GM21360 (cell line): ENCODE measurements around the gene ALG3.
"Not testable (repeated sequence)": the region's sequence is repeated elsewhere in the genome, so short reads cannot be mapped to it uniquely, and the experiment has no call there.

Experiments
- ATAC-seq: cut with Tn5 transposase; IDR thresholded peaks from one replicate; pipeline ENCODE4 v1.9.1; 2021; ENCODE audit warnings: mild to moderate bottlenecking, moderate library complexity; ENCODE audit not compliant: unreplicated experiment

The ALG3 gene

GRCh38 chr3:184248454-184249411, at the start of gene ALG3:
Gene ALG3, minus strand, starts transcription at chr3:184248962. Its CDS starts 22 bp downstream, at chr3:184248940.
- peak; percentile 52 for ATAC-seq

GRCh38 chr3:184296616-184297015, 47.9 kb upstream of the ALG3 start:
- no peak for ATAC-seq

DNA sequence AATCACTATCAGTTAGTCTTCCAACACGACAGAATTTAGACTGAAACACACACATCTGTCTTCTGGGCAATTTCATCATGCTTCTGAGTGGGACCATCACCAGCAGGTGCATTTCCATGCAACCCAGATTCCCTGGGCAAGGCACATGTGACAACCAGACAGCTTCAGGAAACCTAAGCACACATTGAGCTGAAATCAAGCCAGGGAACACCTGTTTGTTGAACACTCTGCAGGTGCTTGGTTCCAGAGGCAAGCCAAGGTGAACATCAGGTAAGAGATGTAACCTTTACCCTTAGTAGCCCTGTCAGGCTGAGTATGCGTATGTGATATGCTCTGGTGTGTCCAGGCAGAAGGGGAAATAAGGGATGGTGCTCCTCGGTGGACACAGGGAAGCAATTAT, 47.0 kb upstream of the ALG3 start:
- ATAC-seq = no peak

DNA sequence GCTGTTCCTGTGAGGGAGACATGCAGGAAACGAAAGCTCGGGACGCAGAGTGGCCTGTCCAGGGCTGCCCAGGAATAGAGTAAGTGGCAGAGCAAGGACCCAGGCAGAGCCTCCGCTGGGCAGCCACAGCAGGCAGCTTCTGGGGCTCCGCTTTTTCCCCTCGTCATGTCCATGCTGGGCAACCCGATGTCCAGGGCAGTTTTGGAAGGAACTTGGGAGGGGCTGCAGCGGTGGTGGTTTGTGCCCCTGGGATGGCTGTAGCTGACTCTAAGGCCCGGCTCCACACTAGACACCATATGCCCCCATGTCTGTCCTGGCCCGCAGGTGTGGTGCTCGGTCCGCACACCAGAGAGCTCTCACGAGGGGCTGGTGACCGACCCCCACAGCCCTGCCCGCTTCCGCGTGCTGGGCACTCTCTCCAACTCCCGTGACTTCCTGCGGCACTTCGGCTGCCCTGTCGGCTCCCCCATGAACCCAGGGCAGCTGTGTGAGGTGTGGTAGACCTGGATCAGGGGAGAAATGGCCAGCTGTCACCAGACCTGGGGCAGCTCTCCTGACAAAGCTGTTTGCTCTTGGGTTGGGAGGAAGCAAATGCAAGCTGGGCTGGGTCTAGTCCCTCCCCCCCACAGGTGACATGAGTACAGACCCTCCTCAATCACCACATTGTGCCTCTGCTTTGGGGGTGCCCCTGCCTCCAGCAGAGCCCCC, 43.1 kb upstream of the ALG3 start:
- no peak for ATAC-seq

DNA sequence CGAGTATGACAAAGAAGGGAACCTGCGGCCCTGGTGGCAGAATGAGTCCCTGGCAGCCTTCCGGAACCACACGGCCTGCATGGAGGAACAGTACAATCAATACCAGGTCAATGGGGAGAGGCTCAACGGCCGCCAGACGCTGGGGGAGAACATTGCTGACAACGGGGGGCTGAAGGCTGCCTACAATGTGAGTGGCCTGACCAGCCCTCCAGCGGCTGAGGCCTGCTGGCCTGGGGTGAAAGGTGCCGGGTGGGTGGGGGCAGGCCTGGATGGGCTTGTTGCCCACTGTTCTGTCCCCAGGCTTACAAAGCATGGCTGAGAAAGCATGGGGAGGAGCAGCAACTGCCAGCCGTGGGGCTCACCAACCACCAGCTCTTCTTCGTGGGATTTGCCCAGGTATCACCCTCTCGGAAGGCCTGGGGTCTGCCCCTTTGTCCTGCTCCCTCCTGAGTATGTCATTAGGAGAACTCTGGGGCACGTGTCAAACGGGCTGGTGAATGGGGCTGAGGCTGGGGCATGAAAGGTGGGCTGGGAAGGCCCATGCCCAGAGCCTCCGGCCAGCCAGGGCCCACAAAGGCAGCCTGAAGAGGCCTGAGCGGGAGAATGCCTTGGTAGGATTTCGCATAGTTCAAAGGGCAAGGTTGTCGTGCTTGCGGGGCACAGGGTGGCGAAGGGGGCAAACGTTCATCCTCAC, 42.4 kb upstream of the ALG3 start:
- ATAC-seq = no peak

DNA sequence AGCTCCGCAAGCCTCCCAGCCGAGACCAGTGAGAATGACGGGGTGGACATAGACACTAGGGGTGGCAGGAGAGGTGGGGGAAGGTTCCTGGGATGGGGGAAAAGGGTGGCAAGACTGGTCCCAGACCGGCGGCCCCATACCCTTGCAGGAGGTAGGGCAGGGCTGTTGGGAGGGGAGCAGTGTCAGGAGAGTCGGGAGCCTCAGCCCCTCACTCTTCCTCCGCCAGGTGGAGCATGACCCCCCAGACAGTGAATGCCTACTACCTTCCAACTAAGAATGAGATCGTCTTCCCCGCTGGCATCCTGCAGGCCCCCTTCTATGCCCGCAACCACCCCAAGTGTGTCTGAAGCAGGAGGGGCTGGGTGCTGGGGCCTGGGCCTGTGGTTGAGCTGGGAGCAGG, 41.6 kb upstream of the ALG3 start:
- ATAC-seq = no peak

GRCh38 chr3:184289426-184289938, 40.7 kb upstream of the ALG3 start:
- ATAC-seq = no peak

DNA sequence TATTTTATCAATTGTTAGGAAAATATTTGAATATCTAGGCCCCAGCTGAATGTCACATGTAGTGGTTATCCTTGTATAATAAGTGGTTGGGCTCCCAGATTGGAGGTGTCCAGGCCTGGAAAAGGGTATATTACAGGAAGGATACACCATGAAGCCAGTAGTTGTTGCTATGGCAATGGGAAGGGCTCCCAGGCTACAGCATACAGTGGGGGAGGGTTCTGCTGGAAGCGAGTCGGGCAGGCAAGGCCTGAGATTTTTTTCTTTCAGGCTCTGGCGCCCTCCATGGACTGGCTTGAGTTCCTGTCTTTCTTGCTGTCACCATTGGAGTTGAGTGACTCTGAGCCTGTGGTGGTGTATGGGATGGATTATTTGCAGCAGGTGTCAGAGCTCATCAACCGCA, 35.9 kb upstream of the ALG3 start:
- ATAC-seq = no peak

GRCh38 chr3:184283681-184284080, 34.9 kb upstream of the ALG3 start:
- no peak for ATAC-seq

DNA sequence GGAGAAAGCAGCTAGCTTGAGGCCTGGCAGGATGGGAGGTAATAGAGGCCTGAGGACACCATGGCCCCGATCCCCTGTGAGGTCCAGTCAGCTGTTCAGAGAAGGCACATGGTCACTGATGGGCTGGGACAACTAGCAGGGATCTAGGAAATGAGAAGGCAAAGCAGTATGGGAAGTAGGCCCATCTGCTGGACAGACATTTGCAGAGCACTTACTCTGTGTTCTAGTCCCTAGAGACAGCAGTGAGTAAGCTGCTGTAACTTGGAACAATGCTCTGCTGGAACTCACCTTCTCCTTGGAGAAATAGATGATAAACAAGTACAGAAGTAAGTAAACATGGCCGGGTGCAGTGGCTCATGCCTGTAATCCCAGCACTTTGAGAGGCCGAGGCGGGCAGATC, 34.2 kb upstream of the ALG3 start:
- ATAC-seq = no peak

DNA sequence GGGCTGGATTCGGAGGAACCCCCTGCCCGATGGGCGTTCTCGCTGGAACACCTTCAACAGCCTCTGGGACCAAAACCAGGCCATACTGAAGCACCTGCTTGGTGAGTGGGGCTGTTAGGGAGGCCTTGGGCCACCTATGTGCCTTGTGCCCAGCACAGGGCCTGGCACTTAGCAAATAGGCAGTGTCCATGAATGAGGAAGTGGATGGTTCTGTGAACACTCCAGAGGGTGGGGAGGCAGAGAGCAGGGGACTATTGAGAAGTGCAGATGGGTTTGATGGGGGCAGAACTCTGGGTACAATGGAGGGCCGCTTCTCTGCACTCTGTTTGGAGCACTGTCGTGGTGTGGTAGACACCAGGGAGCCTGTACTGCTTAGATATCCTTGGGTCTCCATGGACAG, 28.6 kb upstream of the ALG3 start:
- no peak for ATAC-seq

GRCh38 chr3:184275961-184276910, 27.5 kb upstream of the ALG3 start, which contains the start of gene ECE2:
Gene ECE2, plus strand, starts transcription at chr3:184276022. Its CDS starts 132 bp downstream, at chr3:184276154.
- ATAC-seq = no peak

DNA sequence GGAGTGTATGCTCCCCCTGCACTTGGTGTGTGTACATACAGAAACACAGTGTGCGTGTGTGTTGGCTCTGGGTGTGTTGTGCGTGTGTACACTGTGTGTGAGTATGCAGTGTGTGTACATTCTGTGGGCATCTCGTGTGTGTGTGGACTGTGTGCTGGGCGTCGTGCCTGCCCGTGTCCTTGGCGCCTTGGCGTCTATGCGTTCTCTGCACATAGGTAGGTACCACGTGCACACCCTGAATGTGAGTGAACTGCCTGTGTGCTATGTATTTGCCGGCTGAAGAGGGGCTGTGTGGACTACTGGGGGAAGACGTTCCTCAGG, 26.6 kb upstream of the ALG3 start:
- no peak for ATAC-seq

GRCh38 chr3:184272269-184272668, 23.5 kb upstream of the ALG3 start:
- ATAC-seq = no peak

DNA sequence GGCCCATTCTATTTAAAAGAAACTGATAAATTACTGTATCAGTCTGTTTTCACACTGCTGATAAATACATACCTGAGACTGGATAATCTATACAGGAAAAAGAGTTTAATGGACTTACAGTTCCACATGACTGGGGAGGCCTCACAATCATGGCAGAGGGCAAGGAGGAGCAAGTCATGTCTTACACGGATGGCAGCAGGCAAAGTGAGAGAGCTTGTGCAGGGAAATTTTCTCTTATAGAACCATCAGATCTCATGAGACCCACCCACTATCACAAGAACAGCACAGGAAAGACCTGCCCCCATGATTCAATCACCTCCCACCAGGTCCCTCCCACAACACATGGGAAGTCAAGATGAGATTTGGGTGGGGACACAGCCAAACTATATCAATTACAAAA, 18.5 kb upstream of the ALG3 start:
- not testable (repeated sequence) for ATAC-seq

GRCh38 chr3:184262764-184263179, 14.0 kb upstream of the ALG3 start:
- no peak for ATAC-seq

- ATAC-seq = peak; percentile 23
These were observed 13.3 kb upstream of the ALG3 start for GRCh38 chr3:184261854-184262763.

GRCh38 chr3:184261270-184261853, 12.6 kb upstream of the ALG3 start, which contains the start of gene CAMK2N2:
Gene CAMK2N2, minus strand, starts transcription at chr3:184261553. Its CDS starts 268 bp downstream, at chr3:184261285.
- peak; percentile 46 for ATAC-seq
